H9 (cell line): ENCODE measurements around the gene MRPS16. TPM values are rescaled to one million over a fixed set of nuclear protein-coding genes. Genes with fewer than 3 reads are reported as not detected.

Source experiments
- DNase-seq: peaks from one replicate; pipeline ENCODE4 v3.0.0-alpha.2; 2017
- H2AFZ ChIP-seq: one replicate; pipeline ENCODE4 v1.6.1; 2013; ENCODE audit warnings: mild to moderate bottlenecking, low read length, control low read depth, moderate library complexity
- H2AK5ac ChIP-seq: 2 replicates; pipeline ENCODE4 v1.6.1; 2013; ENCODE audit warnings: low read length, control low read depth, mixed read lengths; ENCODE audit not compliant: insufficient read length
- H2BK120ac ChIP-seq: one replicate; pipeline ENCODE4 v1.6.1; 2013; ENCODE audit warnings: low read depth, mild to moderate bottlenecking, low read length, control low read depth, inconsistent platforms; ENCODE audit not compliant: poor library complexity, severe bottlenecking
- H2BK12ac ChIP-seq: 2 replicates; pipeline ENCODE4 v1.6.1; 2013; ENCODE audit warnings: low read length, control low read depth, mixed read lengths, low read depth; ENCODE audit not compliant: insufficient read length
- H2BK15ac ChIP-seq: 2 replicates; pipeline ENCODE4 v1.6.1; 2013; ENCODE audit warnings: low read depth, low read length, control low read depth
- H2BK20ac ChIP-seq: one replicate; pipeline ENCODE4 v1.6.1; 2013; ENCODE audit warnings: low read depth, mild to moderate bottlenecking, low read length, control low read depth, inconsistent platforms; ENCODE audit not compliant: poor library complexity, severe bottlenecking
- H2BK5ac ChIP-seq: 2 replicates; pipeline ENCODE4 v1.6.1; 2013; ENCODE audit warnings: low read length, control low read depth, mixed read lengths; ENCODE audit not compliant: insufficient read length
- H3K14ac ChIP-seq: 2 replicates; pipeline ENCODE4 v1.6.1; 2013; ENCODE audit warnings: low read length, control low read depth; ENCODE audit not compliant: insufficient read depth
- H3K18ac ChIP-seq: 2 replicates; pipeline ENCODE4 v1.6.1; 2013; ENCODE audit warnings: low read depth, mild to moderate bottlenecking, mixed read lengths, low read length, control low read depth; ENCODE audit not compliant: insufficient read length
- H3K23ac ChIP-seq: 2 replicates; pipeline ENCODE4 v1.6.1; 2013; ENCODE audit warnings: low read length, control low read depth, mixed read lengths, low read depth; ENCODE audit not compliant: insufficient read length
- H3K23me2 ChIP-seq: 2 replicates; pipeline ENCODE4 v1.6.1; 2013; ENCODE audit warnings: low read depth, mild to moderate bottlenecking, mixed read lengths, low read length, control low read depth; ENCODE audit not compliant: insufficient read length, poor library complexity, severe bottlenecking
- H3K27ac ChIP-seq: 2 replicates; pipeline ENCODE4 v1.5.1; 2013; ENCODE audit warnings: low read length, control low read depth, mixed read lengths, low read depth; ENCODE audit not compliant: insufficient read length
- H3K27me3 ChIP-seq: 2 replicates; pipeline ENCODE4 v1.6.1; 2013; ENCODE audit warnings: low read length, control low read depth, inconsistent platforms; ENCODE audit not compliant: insufficient read depth
- H3K4ac ChIP-seq: 2 replicates; pipeline ENCODE4 v1.6.1; 2013; ENCODE audit warnings: low read depth, mild to moderate bottlenecking, control low read depth, inconsistent platforms, low read length, moderate library complexity
- H3K4me1 ChIP-seq: 2 replicates; pipeline ENCODE4 v1.6.1; 2013; ENCODE audit warnings: low read length, control low read depth, inconsistent platforms; ENCODE audit not compliant: insufficient read depth
- H3K4me2 ChIP-seq: 2 replicates; pipeline ENCODE4 v1.6.1; 2013; ENCODE audit warnings: low read length, control low read depth, mixed read lengths; ENCODE audit not compliant: insufficient read length, insufficient read depth
- H3K56ac ChIP-seq: 2 replicates; pipeline ENCODE4 v1.6.1; 2013; ENCODE audit warnings: low read depth, mild to moderate bottlenecking, mixed read lengths, low read length, control low read depth; ENCODE audit not compliant: insufficient read length
- H3K79me1 ChIP-seq: 2 replicates; pipeline ENCODE4 v1.6.1; 2013; ENCODE audit warnings: low read depth, mild to moderate bottlenecking, moderate library complexity, low read length, control low read depth, inconsistent platforms; ENCODE audit not compliant: insufficient read depth, poor library complexity, severe bottlenecking
- H3K79me2 ChIP-seq: 2 replicates; pipeline ENCODE4 v1.6.1; 2013; ENCODE audit warnings: low read length, control low read depth, inconsistent platforms; ENCODE audit not compliant: insufficient read depth
- H3K9ac ChIP-seq: 2 replicates; pipeline ENCODE4 v1.6.1; 2013; ENCODE audit warnings: low read length, control low read depth, mixed read lengths; ENCODE audit not compliant: insufficient read length; ENCODE audit errors: extremely low read depth
- H3K9me3 ChIP-seq: one replicate; pipeline ENCODE4 v1.6.1; 2013; ENCODE audit warnings: low read depth, low read length, inconsistent platforms; ENCODE audit not compliant: control insufficient read depth
- H3T11ph ChIP-seq: one replicate; pipeline ENCODE4 v1.6.1; 2013; ENCODE audit warnings: mild to moderate bottlenecking, low read length, control low read depth, inconsistent platforms
- H4K20me1 ChIP-seq: one replicate; pipeline ENCODE4 v1.6.1; 2013; ENCODE audit not compliant: control insufficient read depth, insufficient read length, insufficient read depth
- H4K5ac ChIP-seq: 2 replicates; pipeline ENCODE4 v1.6.1; 2013; ENCODE audit warnings: low read depth, mild to moderate bottlenecking, mixed read lengths, low read length, control low read depth; ENCODE audit not compliant: insufficient read length
- H4K8ac ChIP-seq: replicated peaks from 2 replicates; pipeline ENCODE4 v1.6.1; 2013; ENCODE audit warnings: low read length, control low read depth, mixed read lengths, low read depth; ENCODE audit not compliant: insufficient read length
- H4K91ac ChIP-seq: 2 replicates; pipeline ENCODE4 v1.6.1; 2013; ENCODE audit warnings: low read depth, mild to moderate bottlenecking, moderate library complexity, mixed read lengths, low read length, control low read depth; ENCODE audit not compliant: insufficient read length
- H3K27ac Mint-ChIP-seq, 3 experiments: 2 replicates in 2 of 3; 3 replicates in 1 of 3; pipeline ENCODE4 v1.8.0; 2020 to 2021; ENCODE audit warnings: mixed read lengths in 3 of 3, mild to moderate bottlenecking in 1 of 3, moderate library complexity in 1 of 3
- H3K27me3 Mint-ChIP-seq: 2 replicates; pipeline ENCODE4 v1.8.0; 2021; ENCODE audit warnings: low read depth, mild to moderate bottlenecking, moderate library complexity, mixed read lengths
- H3K36me3 Mint-ChIP-seq, 3 experiments: 2 replicates in 2 of 3; 3 replicates in 1 of 3; pipeline ENCODE4 v1.8.0; 2020 to 2021; ENCODE audit warnings: low read depth in 3 of 3, mixed read lengths in 3 of 3; ENCODE audit not compliant: insufficient read depth in 1 of 3
- H3K4me1 Mint-ChIP-seq, 2 experiments: 2 replicates each; pipeline ENCODE4 v1.8.0; 2020; ENCODE audit warnings: mixed read lengths in 2 of 2
- H3K4me3 Mint-ChIP-seq, 2 experiments: 2 replicates in 1 of 2; 3 replicates in 1 of 2; pipeline ENCODE4 v1.8.0; 2020 to 2021; ENCODE audit warnings: mild to moderate bottlenecking in 2 of 2, mixed read lengths in 2 of 2, moderate library complexity in 1 of 2
- H3K9me3 Mint-ChIP-seq, 2 experiments: 2 replicates in 1 of 2; 3 replicates in 1 of 2; pipeline ENCODE4 v1.8.0; 2020; ENCODE audit warnings: mild to moderate bottlenecking in 2 of 2, mixed read lengths in 2 of 2, moderate library complexity in 1 of 2
- CTCF ChIP-seq: fragments of 200-600 bp; sonication (generic); conservative IDR thresholded peaks from 3 replicates; pipeline ENCODE4 v1.8.0; 2021; ENCODE audit warnings: antibody characterized with exemption, mild to moderate bottlenecking
- total RNA-seq: library from RNA; stranded (reverse); gene quantifications from 2 replicates; pipeline ENCODE4 v1.2.1, GENCODE V29; 2021

Gene MRPS16
- total RNA-seq, 1 experiment from 2014 or later = 122 TPM

- no peak for DNase-seq
- H3K27ac ChIP-seq = no peak overlapping the region
- H4K91ac ChIP-seq = no peak overlapping the region
- no peak overlapping the region for H2AK5ac ChIP-seq
- H2BK20ac ChIP-seq = no peak overlapping the region
- no peak for TF ChIP-seq CTCF
- no peak overlapping the region for H2BK15ac ChIP-seq
- no peak overlapping the region for H2BK12ac ChIP-seq
- no peak overlapping the region for H3K23ac ChIP-seq
- no peaks in the 10 kb centered on the region for H3K9me3 ChIP-seq
- no peaks in the 10 kb centered on the region for H3K4me1 ChIP-seq
- no peaks in the 10 kb centered on the region; the same call in 1 of the 2 replicates for H3K79me2 ChIP-seq
- H2BK5ac ChIP-seq = no peak overlapping the region
- H3K18ac ChIP-seq = no peak overlapping the region
- no peak overlapping the region for H3T11ph ChIP-seq
- no peak overlapping the region for H3K56ac ChIP-seq
- no peak overlapping the region for H3K4ac ChIP-seq
- Mint-ChIP-seq H3K27ac (no peak overlapping the region), H3K9me3 (no peaks in the 10 kb centered on the region), H3K27me3 (no peaks in the 10 kb centered on the region), H3K36me3 (peaks cover 0 to 11% (median 10%) of the 10 kb centered on the region in 3 experiments; a peak in 5 of 7 replicates), H3K4me3 (no peak overlapping the region), H3K4me1 (no peaks in the 10 kb centered on the region)
- no peaks in the 10 kb centered on the region for H3K79me1 ChIP-seq
- H4K5ac ChIP-seq = no peak overlapping the region
- H2AFZ ChIP-seq = no peak overlapping the region
- no peaks in the 10 kb centered on the region for H3K23me2 ChIP-seq
- H3K27me3 ChIP-seq = no peaks in the 10 kb centered on the region
- H3K14ac ChIP-seq = no peak overlapping the region
- H4K8ac ChIP-seq = no peak overlapping the region
- H4K20me1 ChIP-seq = no peaks in the 10 kb centered on the region
- no peak overlapping the region for H3K4me2 ChIP-seq
- H2BK120ac ChIP-seq = no peak overlapping the region
- no peak overlapping the region for H3K9ac ChIP-seq
Observed at GRCh38 chr10:73219384-73219783, 33.1 kb downstream of the MRPS16 start.
